CD4-positive, alpha-beta T cell treated with Interleukin-4 for 4 hours (primary cell): ENCODE data around the gene SIN3B.
A peak's percentile ranks its signal among the peaks of the same experiment; 100 is the strongest.

Experiments used
- DNase-seq: peaks from one replicate; pipeline ENCODE4 v3.0.0-alpha.2; 2020

The SIN3B gene

DNA sequence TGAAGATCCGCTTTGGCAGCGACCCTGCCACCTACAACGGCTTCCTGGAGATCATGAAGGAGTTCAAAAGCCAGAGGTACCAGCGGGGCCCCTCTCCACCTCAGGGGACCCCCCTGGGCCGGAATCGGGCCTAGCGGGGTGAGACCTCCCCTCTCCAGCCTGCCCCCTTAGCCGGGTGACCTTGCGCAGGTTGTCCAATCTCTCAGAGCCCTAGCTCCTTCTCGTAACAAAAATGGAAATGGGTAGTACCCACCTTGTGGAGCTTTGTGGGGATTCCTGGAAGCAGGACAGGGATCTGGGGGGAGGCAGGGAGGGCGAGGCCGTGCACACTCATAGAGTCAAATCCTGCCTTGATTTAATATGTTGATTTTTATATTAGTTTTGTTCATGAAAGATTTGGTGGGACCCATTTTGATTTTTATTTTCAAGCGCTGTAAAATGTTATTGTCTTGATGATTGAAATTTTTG, 658 bp downstream of the SIN3B start:
- no peak for DNase-seq

DNA sequence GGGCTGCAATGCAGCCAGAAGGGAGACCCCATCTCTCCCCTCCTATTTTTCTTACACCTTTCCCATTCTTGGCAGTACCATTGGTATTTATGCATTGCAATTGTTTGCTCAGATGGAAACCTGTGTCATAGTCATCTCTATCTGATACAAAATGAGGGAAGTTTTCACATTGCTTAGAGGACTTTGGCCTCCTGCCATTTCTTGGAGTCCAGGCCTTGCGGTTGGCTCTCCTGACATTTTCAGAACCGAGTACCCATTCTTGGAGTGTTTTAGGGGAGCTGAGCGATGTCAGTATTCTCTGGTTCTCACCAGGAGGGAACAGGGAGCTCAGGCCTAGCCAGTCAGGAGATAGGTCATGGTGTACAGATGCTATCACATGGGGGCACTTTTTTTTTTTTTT, 1.5 kb downstream of the SIN3B start:
- DNase-seq, result no peak

DNA sequence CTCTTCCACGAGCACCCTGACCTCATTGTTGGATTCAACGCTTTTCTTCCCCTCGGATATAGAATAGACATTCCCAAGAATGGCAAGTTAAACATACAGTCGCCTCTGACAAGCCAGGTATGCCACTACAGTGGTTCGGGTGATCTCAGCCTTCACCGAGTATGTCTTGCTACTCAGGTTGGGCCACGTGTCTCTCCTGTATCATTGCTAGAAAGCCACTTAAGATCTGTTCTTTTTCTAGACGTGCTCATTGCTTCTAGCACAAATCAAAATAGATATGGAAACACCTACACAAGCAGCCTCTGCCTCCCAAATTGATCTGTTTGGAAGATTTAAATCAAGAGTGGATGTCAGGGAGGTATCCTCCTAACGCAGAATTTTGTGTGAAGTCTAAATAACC, 2.3 kb downstream of the SIN3B start:
- DNase-seq, result no peak

DNA sequence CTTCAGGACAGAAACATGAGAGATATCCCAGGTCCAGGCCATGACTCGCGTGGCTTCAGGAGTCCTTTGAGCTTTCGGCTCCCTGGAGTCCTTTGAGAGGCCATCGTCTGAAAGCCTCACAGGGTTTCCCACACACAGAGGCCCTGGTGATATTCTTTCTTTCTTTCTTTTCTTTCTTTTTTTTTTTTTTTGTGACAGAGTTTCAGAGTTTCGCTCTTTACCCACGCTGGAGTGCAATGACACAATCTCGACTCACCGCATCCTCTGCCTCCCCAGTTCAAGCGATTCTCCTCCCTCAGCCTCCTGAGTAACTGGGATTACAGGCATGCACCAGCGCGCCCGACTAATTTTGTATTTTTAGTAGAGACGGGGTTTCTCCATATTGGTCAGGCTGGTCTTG, 5.5 kb downstream of the SIN3B start:
- DNase-seq, result no peak

DNA sequence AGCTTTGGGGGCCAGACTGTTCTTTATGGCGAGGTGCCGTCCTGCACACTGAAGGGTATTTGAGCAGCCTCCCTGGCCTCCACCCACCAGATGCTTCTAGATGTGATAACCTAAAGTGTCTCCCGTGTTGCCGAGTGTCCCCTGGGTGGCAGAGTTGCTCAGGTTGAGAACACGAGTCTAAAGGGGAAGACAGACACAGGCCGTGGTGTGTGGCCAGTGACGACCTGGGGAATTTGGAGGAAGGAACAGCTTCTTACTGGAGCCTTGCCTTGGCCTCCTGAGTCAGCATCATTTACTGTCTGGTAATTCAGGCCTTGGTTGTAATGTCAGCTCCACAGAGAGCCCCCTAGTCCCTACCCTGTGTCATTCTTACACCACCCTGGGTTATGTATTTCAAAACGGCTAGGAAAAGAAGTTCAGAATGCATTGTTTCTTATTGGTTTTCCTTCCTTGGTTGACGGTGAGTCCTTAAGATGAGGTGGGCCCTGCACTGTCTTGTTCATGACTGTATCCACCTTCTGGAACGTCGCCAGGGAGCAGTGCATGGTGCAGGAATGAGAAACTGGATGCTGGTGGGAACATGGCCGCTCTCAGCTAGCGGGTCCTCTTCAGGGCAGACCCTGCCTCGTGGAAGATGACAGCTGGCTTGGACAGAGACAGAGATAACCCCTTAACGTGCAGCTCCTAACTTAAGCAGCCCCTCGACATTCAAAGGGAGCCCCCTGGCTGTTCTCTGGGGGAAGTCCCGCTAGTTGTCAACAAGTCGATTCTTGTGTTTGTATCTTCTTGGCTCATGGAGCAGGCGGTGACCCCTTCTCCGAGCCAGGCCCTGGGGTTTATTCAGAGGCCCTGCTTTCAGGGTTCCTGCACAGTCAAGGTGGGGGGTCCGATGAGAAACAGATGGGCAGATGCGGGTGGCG, 7.2 kb downstream of the SIN3B start:
- DNase-seq, result peak; percentile 9

DNA sequence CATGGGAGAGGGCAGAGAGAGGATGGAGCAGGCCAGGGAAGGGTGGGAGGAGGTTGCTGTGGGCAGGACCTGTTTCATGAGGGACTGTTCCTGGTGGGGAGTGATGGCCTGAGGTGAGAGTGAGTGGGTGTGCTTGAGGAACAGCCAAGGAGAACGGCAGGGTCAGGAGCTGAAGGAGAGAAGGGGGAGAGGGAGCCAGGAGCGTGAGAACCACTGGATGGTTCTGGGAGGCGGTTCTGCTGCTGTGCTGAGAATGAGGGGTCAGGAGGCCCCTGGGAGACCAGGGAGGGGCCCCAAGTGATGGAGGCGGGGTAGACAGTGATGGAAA, 7.8 kb downstream of the SIN3B start:
- DNase-seq, result no peak

DNA sequence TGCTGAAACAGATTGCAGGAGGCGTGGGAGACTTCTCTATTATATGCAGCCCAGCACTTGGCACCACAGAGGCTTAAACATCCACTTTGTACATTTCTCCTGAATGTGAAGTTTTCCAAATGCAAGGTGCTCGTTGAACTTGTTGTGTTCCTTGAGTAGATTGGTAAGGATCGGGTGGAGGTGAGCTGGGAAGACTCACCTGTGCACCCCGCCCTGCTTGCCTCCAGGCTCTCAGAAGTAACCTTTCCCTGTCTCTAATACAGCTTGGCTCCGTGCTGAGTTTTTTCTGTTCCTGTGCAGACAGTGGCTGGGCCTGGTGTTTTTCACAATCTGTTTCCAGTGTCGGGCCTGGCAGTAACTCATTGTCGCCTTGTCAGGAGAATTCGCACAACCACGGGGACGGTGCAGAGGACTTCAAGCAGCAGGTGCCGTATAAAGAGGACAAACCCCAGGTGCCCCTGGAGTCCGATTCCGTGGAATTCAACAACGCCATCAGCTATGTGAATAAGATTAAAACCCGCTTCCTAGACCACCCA, 12.3 kb downstream of the SIN3B start:
- no peak for DNase-seq

DNA sequence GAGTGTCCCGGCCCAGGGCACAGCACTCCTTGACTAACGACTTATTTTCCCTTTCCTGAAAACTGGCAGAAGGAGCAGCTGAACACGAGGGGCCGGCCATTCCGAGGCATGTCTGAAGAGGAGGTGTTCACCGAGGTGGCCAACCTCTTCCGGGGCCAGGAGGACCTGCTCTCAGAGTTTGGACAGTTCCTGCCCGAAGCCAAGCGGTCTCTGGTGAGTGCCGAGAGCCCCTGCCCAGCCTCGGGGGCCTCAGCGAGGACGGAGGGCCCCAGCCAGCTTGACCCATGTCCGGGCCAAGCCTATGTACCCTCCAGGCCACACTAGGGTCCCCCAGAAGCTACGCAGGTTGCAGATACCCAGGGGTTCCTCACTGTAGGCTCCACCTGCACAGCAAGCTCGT, 17.7 kb downstream of the SIN3B start:
- no peak for DNase-seq

DNA sequence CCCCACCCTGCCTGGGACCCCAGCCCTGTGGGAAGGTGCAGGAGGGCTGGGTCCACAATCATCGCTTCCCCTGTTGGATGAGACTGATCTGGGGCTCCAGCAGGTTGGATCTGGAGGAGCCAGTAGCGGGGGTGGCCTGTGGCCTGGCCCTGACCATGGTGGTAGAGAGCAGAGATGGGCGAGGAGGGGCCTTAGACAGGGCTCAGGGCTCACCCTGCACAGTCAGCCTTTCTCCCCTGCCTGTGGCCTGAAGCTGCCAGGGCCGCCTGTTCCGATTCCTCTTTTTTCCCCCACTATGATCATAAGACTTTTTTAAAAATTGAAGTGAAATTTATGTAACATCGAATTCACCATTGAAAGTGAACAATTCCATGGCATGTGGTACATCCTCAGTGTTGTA, 18.2 kb downstream of the SIN3B start:
- DNase-seq, result no peak

DNA sequence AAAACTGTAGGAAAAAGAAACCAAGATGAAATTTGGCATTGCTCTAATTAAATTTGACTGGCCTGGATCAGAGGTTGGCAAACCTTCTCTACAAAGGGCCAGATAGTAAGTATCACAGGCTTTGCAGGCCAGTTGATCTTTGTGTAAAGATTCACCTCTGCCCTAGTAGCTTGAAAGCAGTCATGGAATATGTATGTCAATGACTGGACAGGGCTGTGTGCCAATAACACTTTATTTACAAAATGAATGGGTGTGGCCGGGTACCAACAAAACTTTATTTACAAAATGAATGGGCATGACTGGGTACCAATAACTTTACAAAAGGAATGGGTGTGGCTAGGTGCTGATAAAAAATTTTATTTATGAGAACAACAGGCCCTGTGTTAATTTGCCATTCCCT, 20.0 kb downstream of the SIN3B start:
- DNase-seq, result no peak

DNA sequence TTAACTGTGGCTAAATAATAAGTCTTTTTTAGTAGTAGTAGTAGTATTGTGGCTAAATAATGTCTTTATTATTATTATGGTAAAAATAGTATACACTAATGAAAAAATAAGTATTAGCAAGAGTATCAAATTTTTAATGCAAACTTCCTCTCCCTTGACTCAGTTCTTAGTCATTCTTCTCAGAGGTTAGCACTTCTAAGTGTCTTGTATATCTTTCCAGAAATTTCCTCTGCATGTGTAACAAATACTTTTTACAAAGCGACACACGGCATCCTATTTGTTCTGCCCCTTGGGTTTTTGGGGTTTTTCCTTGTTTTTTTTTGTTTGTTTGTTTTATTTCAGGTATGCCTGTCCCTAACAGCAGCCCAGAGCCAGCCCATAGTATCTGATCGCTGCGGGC, 20.9 kb downstream of the SIN3B start:
- no peak for DNase-seq

DNA sequence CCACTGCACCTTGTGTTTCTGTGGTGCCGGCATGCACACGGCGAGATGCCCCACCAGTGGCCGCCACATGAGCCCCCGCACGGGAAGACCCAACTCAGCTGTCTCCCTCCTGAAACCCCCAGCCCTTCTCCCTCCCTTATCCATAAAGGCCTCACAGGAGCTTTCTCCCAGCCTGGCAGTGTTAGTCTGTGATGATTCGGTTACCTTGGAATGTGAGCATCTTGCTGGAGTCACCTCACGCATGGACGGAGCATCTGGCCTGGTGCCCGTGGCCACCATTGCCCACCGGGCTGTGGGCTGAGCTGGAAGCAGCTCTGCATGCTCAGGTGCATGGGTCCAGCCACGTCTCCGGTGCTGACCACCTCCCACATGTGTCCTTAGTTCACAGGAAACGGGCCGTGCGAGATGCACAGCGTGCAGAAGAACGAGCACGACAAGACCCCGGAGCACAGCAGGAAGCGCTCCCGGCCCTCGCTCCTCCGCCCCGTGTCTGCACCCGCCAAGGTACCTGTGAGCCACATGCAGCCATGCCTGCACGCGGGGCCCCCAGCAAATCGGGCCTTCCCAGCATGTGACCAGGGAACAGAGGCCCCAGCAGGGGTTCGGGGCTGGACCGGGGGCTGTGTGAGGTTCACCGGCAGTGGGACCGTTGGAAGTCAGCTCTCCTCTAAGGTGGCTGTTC, 22.0 kb downstream of the SIN3B start:
- DNase-seq, result no peak

DNA sequence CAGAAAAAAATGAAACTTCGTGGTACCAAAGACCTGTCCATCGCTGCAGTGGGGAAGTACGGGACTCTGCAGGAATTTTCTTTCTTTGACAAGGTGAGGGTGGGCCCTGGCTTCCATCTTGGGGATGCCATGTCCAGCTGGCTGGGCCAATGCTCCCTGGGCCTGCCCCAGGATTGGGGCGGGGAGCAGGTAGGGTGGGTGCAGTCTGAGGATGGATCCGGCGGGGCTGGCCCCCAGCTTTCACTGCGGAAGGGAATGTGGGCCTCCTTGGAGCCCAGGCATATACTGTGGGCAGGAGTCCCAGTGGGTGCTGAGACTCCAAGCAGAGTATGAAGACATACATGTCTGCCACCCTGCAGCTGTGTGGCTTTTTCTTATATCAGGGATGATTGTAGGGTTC, 23.9 kb downstream of the SIN3B start:
- DNase-seq, result no peak

DNA sequence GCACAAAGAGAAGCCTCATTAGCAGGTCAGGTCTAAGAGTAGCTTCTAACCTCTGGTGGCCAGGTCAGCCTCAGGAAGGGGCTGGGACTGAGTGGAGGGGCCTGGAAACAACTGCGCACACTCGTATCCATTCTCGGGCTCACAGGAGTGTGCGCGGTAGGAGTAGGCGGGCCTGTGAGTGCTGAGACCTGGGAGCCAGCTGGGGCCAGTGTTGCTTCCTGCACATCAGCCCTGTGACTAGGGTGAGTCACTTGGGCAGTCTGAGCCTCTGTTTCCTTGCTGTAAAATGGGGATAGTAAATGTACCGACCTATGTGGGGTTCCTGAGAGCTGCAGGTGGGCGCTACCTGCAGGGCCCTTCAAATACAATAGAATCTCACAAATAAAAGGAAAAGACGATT, 26.9 kb downstream of the SIN3B start:
- DNase-seq, result no peak

DNA sequence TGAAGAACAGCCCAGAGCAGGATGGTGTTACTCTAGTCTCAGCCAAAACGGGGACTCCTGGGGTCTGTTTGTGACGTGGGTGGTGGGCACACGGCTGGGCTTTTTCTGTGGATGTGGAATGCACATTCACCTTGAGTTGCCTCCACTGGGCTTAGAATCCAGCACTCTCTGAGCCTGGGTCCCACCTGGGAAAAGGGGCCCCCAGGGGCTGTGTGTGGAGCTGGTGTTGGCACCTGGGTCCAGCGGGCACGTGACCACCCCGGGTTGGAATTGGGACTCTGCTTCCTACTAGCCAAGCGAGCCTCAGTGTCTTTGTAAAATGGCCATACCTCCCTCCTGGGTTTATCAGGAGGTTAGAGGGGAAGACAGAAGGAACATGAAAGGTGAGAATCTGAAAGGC, 30.4 kb downstream of the SIN3B start:
- DNase-seq, result no peak

DNA sequence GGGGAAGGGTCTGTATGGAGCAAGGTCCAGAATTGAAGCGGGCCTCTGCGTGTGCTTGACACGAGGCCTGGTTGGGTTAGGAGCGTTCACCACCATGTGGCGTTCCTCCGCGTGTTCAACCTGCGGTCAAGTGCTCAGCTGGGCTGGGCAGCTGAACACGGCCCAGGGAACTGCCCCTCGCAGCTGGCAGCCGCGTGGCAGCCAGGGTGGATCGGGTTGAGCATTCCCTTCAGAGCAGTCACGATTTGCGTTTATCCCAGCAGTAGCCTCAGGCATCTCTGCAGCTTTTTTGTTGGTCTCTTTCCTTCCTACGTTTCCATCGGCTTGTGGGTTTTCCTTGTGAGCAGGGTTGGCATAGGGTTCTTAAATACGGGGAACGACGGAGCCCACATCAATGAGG, 30.9 kb downstream of the SIN3B start:
- DNase-seq, result no peak

DNA sequence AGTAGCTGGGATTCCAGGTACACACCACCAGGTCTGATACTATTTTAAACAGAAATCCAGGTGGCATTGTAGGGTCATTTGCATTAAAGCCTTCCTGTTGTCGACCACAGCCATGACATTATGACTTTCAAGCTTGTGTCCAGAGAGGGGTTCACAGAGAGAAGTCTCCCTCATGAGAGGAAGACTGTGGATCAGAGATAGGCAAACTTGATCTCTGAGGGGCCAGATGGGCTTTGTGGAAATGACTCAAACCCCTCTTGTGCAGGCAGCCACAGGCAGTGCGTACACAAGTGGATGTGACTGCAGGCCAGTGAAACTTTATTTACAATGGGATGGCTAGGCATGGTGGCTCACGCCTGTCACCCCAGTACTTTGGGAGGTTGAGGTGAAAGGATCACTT, 31.8 kb downstream of the SIN3B start:
- DNase-seq, result no peak

DNA sequence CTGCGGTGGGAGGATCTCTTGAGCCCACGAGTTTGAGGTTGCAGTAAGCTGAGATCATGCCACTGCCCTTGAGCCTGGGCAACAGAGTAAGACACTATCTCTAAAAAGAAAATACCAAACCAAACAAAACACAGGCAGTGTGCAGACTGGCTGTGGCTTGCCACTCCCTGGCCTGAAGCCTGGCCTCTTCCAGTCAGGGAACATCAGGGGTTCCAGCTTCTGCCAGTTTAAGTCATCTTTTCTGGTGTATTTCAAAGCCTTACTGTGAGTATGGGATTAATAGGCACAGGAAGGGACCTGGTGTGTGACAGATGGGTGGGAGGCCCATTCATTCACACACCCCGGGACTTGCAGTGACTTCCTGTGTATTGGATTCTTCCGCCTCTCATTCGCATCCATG, 32.6 kb downstream of the SIN3B start:
- no peak for DNase-seq

DNA sequence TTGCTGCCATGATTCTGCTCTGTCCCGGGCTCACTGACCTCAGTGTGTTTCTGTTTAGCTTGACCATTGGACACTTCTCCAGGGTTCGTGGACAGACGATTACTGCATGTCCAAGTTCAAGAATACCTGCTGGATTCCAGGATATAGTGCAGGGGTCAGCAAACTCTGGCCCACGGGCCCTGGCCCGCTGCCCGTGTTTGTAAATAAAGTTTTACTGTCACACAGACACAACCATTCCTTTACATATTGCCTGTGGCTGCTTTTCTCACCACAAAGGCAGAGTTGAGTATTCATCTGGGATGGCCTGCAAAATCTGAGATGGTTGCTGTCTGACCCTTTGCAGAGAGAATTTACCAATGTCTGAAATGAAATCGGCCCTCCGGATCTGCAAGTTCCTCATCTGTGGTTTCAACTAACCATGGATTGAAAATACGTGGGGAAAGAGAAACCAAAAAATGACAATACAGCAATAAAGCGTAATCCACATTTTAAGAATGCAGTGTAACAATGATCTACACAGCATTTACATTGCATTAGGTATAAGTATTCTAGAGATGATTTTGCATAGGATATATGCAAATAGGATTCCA, 33.7 kb downstream of the SIN3B start:
- DNase-seq, result no peak

DNA sequence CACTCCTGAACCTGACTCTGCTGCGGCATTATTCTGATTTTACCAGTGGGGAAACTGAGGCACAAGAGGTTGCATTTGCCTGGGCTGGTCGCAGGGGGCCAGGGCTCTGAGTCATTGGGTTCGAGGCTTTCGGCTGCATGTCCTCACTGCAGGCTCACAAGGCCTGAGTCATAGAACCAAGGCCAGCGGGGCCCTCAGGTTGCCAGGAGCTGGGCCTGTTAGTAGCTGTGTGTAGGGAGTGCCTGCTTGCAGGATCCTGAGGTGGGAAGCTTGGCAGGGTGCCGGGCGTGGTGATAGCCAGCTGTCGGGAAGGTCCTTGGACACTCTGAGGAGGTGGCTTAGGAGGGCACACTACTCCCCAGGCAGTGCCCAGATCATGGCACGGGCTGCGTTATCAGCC, 38.0 kb downstream of the SIN3B start:
- no peak for DNase-seq

DNA sequence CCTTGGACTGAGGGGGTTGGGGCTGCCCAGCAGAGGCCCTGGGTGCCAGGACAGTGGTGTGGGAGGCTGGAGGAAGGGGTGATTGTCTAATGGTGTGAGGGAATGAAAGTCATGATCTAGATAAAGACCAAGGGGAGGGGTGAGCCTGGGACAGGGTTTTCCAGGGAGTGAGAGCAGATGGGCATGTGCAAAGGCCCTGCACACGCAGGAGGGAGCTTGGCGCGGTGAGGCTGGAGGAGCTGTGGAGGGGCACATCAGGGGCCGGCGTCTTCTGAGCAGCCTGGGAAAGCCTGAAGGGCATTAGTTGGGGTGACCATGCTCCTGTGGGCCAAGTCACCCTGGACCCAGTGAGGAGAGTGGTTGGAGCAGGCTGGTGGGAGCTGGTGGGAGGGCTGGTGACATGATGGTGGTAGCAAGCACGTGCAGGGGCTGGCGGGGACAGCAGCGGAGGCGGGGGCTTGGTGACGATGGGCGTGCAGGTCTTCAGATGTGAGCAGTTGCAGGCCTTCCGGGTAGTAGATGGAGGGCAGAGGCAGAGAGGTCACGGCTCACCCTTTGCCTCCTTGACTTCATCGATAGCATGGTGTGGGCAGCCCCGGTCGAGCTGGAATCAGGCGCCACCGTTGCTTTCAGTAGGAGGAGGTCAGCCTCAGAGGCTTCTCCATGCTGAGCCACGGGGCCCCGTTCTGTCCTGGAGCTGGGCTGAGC, 39.4 kb downstream of the SIN3B start:
- DNase-seq, result no peak

DNA sequence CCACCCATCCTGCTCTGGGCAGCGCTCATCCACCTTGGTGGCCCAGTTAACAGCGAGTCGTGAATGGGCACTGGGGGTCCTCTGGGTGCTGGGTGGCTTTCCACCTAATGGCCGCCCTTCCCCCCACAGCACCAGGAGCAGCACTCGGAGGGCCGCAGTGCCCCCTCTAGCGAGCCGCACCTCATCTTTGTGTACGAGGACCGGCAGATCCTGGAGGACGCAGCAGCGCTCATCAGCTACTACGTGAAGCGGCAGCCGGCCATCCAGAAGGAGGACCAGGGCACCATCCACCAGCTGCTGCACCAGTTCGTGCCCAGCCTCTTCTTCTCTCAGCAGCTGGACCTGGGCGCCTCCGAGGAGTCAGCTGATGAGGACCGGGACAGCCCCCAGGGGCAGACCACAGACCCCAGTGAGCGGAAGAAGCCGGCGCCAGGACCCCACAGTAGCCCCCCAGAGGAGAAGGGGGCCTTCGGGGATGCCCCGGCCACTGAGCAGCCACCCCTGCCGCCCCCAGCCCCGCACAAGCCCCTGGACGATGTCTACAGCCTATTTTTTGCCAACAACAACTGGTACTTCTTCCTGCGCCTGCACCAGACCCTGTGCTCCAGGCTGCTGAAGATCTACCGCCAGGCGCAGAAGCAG, 40.3 kb downstream of the SIN3B start:
- no peak for DNase-seq

DNA sequence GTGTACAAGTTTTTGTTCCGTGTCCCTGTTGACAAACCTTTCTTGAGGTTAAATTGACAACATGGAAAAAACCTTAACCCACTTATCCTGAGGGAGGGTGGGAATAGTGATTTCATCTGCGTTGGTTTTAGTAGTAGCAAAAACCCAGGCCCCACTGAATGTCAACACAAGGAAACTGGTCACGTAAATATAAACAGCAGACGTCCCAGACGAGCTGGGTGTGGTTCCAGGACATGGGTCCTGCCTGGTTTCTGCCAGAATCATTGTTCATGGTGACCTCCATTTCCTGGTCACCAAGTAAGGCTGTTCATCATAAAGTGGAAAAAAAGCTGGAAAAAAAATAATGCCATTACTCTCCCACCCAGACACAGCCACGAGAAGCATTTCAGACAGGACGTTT, 42.7 kb downstream of the SIN3B start:
- DNase-seq, result no peak
